Measurements from ENCODE around the gene CNTF. TPM values are rescaled to one million over a fixed set of nuclear protein-coding genes. Genes with fewer than 3 reads are reported as not detected.
A peak's percentile ranks its signal among the peaks of the same experiment; 100 is the strongest.

Gene CNTF
- total and polyA plus RNA-seq, 10 of the 15 experiments (the other 5 are each of a cell fraction or from before 2014, with no cell fraction given): 0.16 to 2.3 (median 0.73) TPM

GRCh38 chr11:58578136-58578634, 44.3 kb upstream of the CNTF start:
- RAD21 ChIA-PET (ENCODE audit: unreplicated experiment): interaction anchor here (1.2 to 3.2 kb wide), 6 partner anchors 8 to 210 kb away, joined by 4 to 28 read pairs (median 10); no protein-coding TSS in a partner anchor
- no peak for ATAC-seq
- peak; percentile 98 for DNase-seq (ENCODE audit: low read depth, low spot score)
- Histone ChIP-seq H3K79me2 (ENCODE audit: control insufficient read depth, insufficient read depth, low read length) (peaks cover 81% of the 10 kb centered on the region), H3K36me3 (ENCODE audit: control insufficient read depth in 2 of 2, insufficient read depth in 2 of 2, low read length in 1 of 2) (no peaks in the 10 kb centered on the region), H3K9me3 (replicated peaks; ENCODE audit: control insufficient read depth, insufficient read depth, low read length) (no peaks in the 10 kb centered on the region), H4K20me1 (ENCODE audit: control insufficient read depth, insufficient read depth) (no peaks in the 10 kb centered on the region), H3K4me3 (peak overlapping the region; percentile 77), H3K4me1 (ENCODE audit: control insufficient read depth, insufficient read depth, low read length) (peaks cover 12% of the 10 kb centered on the region), H3K27ac (ENCODE audit: control insufficient read depth, insufficient read depth) (peak overlapping the region; percentile 99), H3K27me3 (replicated peaks in 1 of 2; ENCODE audit: control insufficient read depth in 2 of 2, insufficient read depth in 2 of 2, low read length in 1 of 2) (no peaks in the 10 kb centered on the region), H2AFZ (ENCODE audit: control insufficient read depth, low read depth, low read length) (peak overlapping the region; percentile 52), H3K9ac (ENCODE audit: control insufficient read depth, insufficient read depth, low read length) (peak overlapping the region; percentile 100), H3K4me2 (ENCODE audit: control insufficient read depth, insufficient read depth) (0 out of 2 replicates have a peak overlapping the region, but pooled peaks have one; percentile 34)
- BruUV-seq (replicated peaks): no TSS peak
- in situ Hi-C loops (cut with MboI): loop anchor here (5.0 to 25.0 kb wide), 5 partner anchors 527 to 1241 kb away; partner anchors contain the start of genes FAM111B, P2RX3, PATL1 and SSRP1
- SMC1A ChIA-PET (ENCODE audit: uncharacterized antibody, unreplicated experiment): interaction anchor here (0.6 to 4.0 kb wide), 12 partner anchors 10 to 1102 kb away, joined by 3 to 49 read pairs (median 12); partner anchors contain the start of gene CNTF
- POLR2A ChIA-PET: interaction anchor here (1.0 to 2.4 kb wide), 6 partner anchors 9 to 77 kb away, joined by 3 to 13 read pairs (median 6); no protein-coding TSS in a partner anchor
- CTCF ChIA-PET: interaction anchor here (1.0 to 10.4 kb wide), 15 partner anchors 9 to 480 kb away, joined by 3 to 110 read pairs (median 14); no protein-coding TSS in a partner anchor
- WGBS (ENCODE audit: insufficient coverage, insufficient replicate concordance, low lambda C conversion rate, missing lambda C conversion rate): 2% methylated on average over 33 of the region's 33 CpGs
- peak; percentile 75 for FAIRE-seq
- intact Hi-C loops (cut with micrococcal nuclease; ENCODE audit: unreplicated experiment): loop anchor here (2.0 to 10.0 kb wide), 9 partner anchors 69 to 977 kb away; partner anchors contain the start of genes FAM111A, FAM111B and MPEG1
- peak; percentile 87 for TF ChIP-seq SIX5 (IDR thresholded peaks at IDR 0.05; ENCODE audit: low read depth, low read length, severe bottlenecking)
- peak; percentile 34 for TF ChIP-seq POLR2AphosphoS5 (IDR thresholded peaks at IDR 0.05; ENCODE audit: low read length)
- TF ChIP-seq LARP7 (IDR thresholded peaks at IDR 0.05): no peak
- TF ChIP-seq BMI1 (IDR thresholded peaks at IDR 0.05; ENCODE audit: borderline replicate concordance): no peak
- TF ChIP-seq, protein P1, sequence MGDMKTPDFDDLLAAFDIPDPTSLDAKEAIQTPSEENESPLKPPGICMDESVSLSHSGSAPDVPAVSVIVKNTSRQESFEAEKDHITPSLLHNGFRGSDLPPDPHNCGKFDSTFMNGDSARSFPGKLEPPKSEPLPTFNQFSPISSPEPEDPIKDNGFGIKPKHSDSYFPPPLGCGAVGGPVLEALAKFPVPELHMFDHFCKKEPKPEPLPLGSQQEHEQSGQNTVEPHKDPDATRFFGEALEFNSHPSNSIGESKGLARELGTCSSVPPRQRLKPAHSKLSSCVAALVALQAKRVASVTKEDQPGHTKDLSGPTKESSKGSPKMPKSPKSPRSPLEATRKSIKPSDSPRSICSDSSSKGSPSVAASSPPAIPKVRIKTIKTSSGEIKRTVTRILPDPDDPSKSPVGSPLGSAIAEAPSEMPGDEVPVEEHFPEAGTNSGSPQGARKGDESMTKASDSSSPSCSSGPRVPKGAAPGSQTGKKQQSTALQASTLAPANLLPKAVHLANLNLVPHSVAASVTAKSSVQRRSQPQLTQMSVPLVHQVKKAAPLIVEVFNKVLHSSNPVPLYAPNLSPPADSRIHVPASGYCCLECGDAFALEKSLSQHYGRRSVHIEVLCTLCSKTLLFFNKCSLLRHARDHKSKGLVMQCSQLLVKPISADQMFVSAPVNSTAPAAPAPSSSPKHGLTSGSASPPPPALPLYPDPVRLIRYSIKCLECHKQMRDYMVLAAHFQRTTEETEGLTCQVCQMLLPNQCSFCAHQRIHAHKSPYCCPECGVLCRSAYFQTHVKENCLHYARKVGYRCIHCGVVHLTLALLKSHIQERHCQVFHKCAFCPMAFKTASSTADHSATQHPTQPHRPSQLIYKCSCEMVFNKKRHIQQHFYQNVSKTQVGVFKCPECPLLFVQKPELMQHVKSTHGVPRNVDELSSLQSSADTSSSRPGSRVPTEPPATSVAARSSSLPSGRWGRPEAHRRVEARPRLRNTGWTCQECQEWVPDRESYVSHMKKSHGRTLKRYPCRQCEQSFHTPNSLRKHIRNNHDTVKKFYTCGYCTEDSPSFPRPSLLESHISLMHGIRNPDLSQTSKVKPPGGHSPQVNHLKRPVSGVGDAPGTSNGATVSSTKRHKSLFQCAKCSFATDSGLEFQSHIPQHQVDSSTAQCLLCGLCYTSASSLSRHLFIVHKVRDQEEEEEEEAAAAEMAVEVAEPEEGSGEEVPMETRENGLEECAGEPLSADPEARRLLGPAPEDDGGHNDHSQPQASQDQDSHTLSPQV (IDR thresholded peaks at IDR 0.05): no peak
- TF ChIP-seq RCOR1 (conservative IDR thresholded peaks at IDR 0.05; ENCODE audit: low read depth, low read length): no peak
- TF ChIP-seq HDAC6 (IDR thresholded peaks at IDR 0.05; ENCODE audit: unreplicated experiment): no peak
- no peak for TF ChIP-seq NR2F1 (conservative IDR thresholded peaks at IDR 0.05)
- TF ChIP-seq ZNF217 (IDR thresholded peaks at IDR 0.05): no peak
- no peak for TF ChIP-seq POLR2AphosphoS2 (IDR thresholded peaks at IDR 0.05; ENCODE audit: low read depth, low read length)
- TF ChIP-seq FOXM1 (IDR thresholded peaks at IDR 0.05; ENCODE audit: low read depth, low read length): no peak; the same call in 1 of the 2 replicates
- no peak for TF ChIP-seq ZZZ3 (IDR thresholded peaks at IDR 0.05; ENCODE audit: control insufficient read depth, insufficient read length, low read depth)
- TF ChIP-seq FOS (IDR thresholded peaks at IDR 0.05; ENCODE audit: borderline replicate concordance, extremely low read depth, insufficient read length): no peak
- no peak for TF ChIP-seq TCF3 (IDR thresholded peaks at IDR 0.05; ENCODE audit: borderline replicate concordance, insufficient read depth, low read depth, low read length)
- TF ChIP-seq, protein P2, sequence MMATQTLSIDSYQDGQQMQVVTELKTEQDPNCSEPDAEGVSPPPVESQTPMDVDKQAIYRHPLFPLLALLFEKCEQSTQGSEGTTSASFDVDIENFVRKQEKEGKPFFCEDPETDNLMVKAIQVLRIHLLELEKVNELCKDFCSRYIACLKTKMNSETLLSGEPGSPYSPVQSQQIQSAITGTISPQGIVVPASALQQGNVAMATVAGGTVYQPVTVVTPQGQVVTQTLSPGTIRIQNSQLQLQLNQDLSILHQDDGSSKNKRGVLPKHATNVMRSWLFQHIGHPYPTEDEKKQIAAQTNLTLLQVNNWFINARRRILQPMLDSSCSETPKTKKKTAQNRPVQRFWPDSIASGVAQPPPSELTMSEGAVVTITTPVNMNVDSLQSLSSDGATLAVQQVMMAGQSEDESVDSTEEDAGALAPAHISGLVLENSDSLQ (IDR thresholded peaks at IDR 0.05): 0 out of 2 replicates have a peak, but pooled peaks have one; percentile 3
- no peak for TF ChIP-seq BRCA1 (IDR thresholded peaks at IDR 0.05; ENCODE audit: low read depth, low read length)
- 0 out of 3 replicates have a peak, but pooled peaks have one; percentile 1 for TF ChIP-seq POU2F2 (IDR thresholded peaks at IDR 0.05; ENCODE audit: borderline replicate concordance, low read depth, low read length)
- no peak for TF ChIP-seq SP1 (IDR thresholded peaks at IDR 0.05; ENCODE audit: low read depth, low read length)
- no peak for TF ChIP-seq CBX3 (IDR thresholded peaks at IDR 0.05; ENCODE audit: borderline replicate concordance, low read depth)
- no peak for TF ChIP-seq NFIC (IDR thresholded peaks at IDR 0.05; ENCODE audit: low read depth, low read length)

All from GM12878 (cell line).